Keratinocyte (primary cell): ENCODE data around the gene ERI3. TPM values are rescaled to one million over a fixed set of nuclear protein-coding genes. Genes with fewer than 3 reads are reported as not detected.

ENCODE experiments used
- DNase-seq: peaks from one replicate; pipeline ENCODE4 v3.0.0-alpha.2; 2011; ENCODE audit warnings: low read depth, missing footprints, low spot score
- FAIRE-seq: peaks from 2 replicates; lab custom pipeline; 2011; peaks lifted over from hg19 to GRCh38; lab: Jason Lieb, UNC
- H2AFZ ChIP-seq: 2 replicates; pipeline ENCODE4 v1.6.0; 2012; ENCODE audit warnings: low read length, control low read depth, inconsistent platforms; ENCODE audit not compliant: control insufficient read depth
- H3K27ac ChIP-seq: 2 replicates; pipeline ENCODE4 v1.5.1; 2011; ENCODE audit warnings: low read length; ENCODE audit not compliant: control insufficient read depth, insufficient read depth
- H3K27me3 ChIP-seq: 3 replicates; pipeline ENCODE4 v1.6.0; 2011; ENCODE audit warnings: low read length; ENCODE audit not compliant: control insufficient read depth, insufficient read depth; ENCODE audit errors: extremely low read depth
- H3K36me3 ChIP-seq, 2 experiments: 2 replicates in 1 of 2; 3 replicates in 1 of 2; pipeline ENCODE4 v1.5.1; 2011; ENCODE audit warnings: low read length in 2 of 2, mild to moderate bottlenecking in 1 of 2; ENCODE audit not compliant: control insufficient read depth in 2 of 2, insufficient read depth in 2 of 2; ENCODE audit errors: extremely low read depth in 1 of 2
- H3K4me1 ChIP-seq: 3 replicates; pipeline ENCODE4 v1.5.1; 2011; ENCODE audit warnings: low read length; ENCODE audit not compliant: control insufficient read depth, insufficient read depth; ENCODE audit errors: extremely low read depth
- H3K4me2 ChIP-seq: 3 replicates; pipeline ENCODE4 v1.6.0; 2011; ENCODE audit warnings: low read depth, low read length; ENCODE audit not compliant: control insufficient read depth, insufficient read depth; ENCODE audit errors: extremely low read depth
- H3K4me3 ChIP-seq, 3 experiments: fragments of 200-600 bp in 1 of 3; sonication (generic) in 1 of 3; 2 replicates in 2 of 3; 3 replicates in 1 of 3; pipeline ENCODE4 v1.5.1; 2011 to 2016; ENCODE audit warnings: low read length in 3 of 3, mild to moderate bottlenecking in 3 of 3, control low read depth in 2 of 3, inconsistent platforms in 1 of 3, low read depth in 1 of 3, mixed read lengths in 1 of 3, mixed run types in 1 of 3, moderate library complexity in 1 of 3; ENCODE audit not compliant: control insufficient read depth in 2 of 3, insufficient read depth in 2 of 3; ENCODE audit errors: extremely low read depth in 1 of 3
- H3K79me2 ChIP-seq: 2 replicates; pipeline ENCODE4 v1.6.0; 2012; ENCODE audit warnings: low read length; ENCODE audit not compliant: control insufficient read depth, insufficient read depth
- H3K9ac ChIP-seq: 3 replicates; pipeline ENCODE4 v1.6.0; 2011; ENCODE audit warnings: low read length; ENCODE audit not compliant: control insufficient read depth, insufficient read depth; ENCODE audit errors: extremely low read depth
- H3K9me1 ChIP-seq: 3 replicates; pipeline ENCODE4 v1.6.0; 2011; ENCODE audit warnings: low read length; ENCODE audit not compliant: control insufficient read depth, insufficient read depth; ENCODE audit errors: extremely low read depth
- H3K9me3 ChIP-seq: 2 replicates; pipeline ENCODE4 v1.5.1; 2012; ENCODE audit warnings: low read depth, low read length; ENCODE audit not compliant: control insufficient read depth
- H4K20me1 ChIP-seq: 3 replicates; pipeline ENCODE4 v1.6.0; 2011; ENCODE audit warnings: low read length; ENCODE audit not compliant: control insufficient read depth, insufficient read depth; ENCODE audit errors: extremely low read depth
- EZH2 ChIP-seq: IDR thresholded peaks from one replicate; pipeline ENCODE4 v1.6.1; 2012; ENCODE audit warnings: inconsistent platforms, mild to moderate bottlenecking, low read length, moderate library complexity
- dilution Hi-C: fragments of 300-500 bp; cut with MboI; formaldehyde crosslinking; loops from one replicate; pipeline ENCODE4 v1.7.0; 2020; ENCODE audit warnings: low sequenced_read_pairs; ENCODE audit not compliant: extremely low pct_ligation_motif_present
- polyA plus RNA-seq, 5 experiments: library from polyadenylated mRNA; depleted of rRNA in 3 of 5; stranded (reverse) in 3 of 5; stranded (forward) in 1 of 5; unstranded in 1 of 5; fragments of >200 nt; gene quantifications; 1 replicate in 1 of 5; 2 replicates in 3 of 5; 3 replicates in 1 of 5; pipeline versions ENCODE4 v1.2.1 to v1.2.3, GENCODE V29; 2011 to 2012; ENCODE audit warnings: missing spikeins in 2 of 5, low read depth in 1 of 5, low replicate concordance in 1 of 5
- TF ChIP-seq, protein P1 (sequence below), 3 experiments: IDR thresholded peaks in 1 of 3; conservative IDR thresholded peaks in 1 of 3; optimal IDR thresholded peaks in 1 of 3; 2 replicates in 2 of 3; 3 replicates in 1 of 3; pipeline versions ENCODE3 to v1.5.1; 2011; ENCODE audit warnings: low read length in 3 of 3, mild to moderate bottlenecking in 3 of 3, moderate library complexity in 2 of 3, control low read depth in 1 of 3, inconsistent platforms in 1 of 3; ENCODE audit not compliant: insufficient read depth in 2 of 3; ENCODE audit errors: extremely low read depth in 1 of 3

ERI3 gene
- polyA plus RNA-seq, 1 donor (not counting 4 experiments of a cell fraction or from before 2014, with no cell fraction given) = 43.7 TPM

DNA sequence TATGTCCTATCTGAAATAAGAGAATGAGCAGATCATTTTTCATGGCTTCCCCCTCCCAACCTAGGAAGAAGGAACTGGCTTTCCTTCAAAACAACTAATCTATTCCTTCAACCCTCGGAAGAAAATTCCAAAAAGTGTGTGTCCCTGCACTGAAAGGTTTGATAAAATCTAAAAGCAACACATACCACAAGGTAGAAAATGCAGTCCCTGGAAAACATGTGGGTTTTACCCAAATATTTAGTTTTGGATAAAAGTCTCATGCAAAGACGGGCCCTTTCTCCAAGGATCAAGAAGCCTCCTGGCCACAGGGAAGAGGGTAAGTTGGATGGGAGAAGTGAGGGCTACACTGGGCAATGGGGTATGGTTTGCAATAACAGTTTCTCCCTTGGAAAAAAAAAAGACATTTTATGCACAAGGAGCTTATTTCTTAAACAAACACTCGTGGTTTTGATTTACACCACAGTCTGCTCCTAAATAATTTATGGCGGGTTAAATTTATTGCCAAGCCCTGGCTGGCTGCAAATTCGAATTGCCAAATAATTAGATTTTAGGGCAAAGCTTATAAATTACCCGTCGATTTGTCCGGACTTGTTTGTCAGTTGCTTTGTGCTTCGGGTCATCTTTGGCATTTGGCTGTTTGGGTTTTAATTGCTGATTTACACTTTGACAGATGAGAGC is 28.9 kb downstream of the ERI3 start:
- DNase-seq (no peak), FAIRE-seq (no peak)
- Histone ChIP-seq H4K20me1 (no peaks in the 10 kb centered on the region), H3K36me3 (peaks cover 3% of the 10 kb centered on the region in 2 experiments), H3K9me3 (no peaks in the 10 kb centered on the region), H3K27me3 (no peaks in the 10 kb centered on the region), H3K4me3 (peak overlapping the region in 1 of 3 experiments; percentile 27), H3K79me2 (no peaks in the 10 kb centered on the region), H3K9ac (peak overlapping the region; percentile 28), H2AFZ (no peak overlapping the region), H3K27ac (peak overlapping the region; percentile 93), H3K4me2 (peak overlapping the region; percentile 73), H3K4me1 (peaks cover 42% of the 10 kb centered on the region), H3K9me1 (no peaks in the 10 kb centered on the region)
- dilution Hi-C loops = no loop called here
- TF ChIP-seq, protein P1, sequence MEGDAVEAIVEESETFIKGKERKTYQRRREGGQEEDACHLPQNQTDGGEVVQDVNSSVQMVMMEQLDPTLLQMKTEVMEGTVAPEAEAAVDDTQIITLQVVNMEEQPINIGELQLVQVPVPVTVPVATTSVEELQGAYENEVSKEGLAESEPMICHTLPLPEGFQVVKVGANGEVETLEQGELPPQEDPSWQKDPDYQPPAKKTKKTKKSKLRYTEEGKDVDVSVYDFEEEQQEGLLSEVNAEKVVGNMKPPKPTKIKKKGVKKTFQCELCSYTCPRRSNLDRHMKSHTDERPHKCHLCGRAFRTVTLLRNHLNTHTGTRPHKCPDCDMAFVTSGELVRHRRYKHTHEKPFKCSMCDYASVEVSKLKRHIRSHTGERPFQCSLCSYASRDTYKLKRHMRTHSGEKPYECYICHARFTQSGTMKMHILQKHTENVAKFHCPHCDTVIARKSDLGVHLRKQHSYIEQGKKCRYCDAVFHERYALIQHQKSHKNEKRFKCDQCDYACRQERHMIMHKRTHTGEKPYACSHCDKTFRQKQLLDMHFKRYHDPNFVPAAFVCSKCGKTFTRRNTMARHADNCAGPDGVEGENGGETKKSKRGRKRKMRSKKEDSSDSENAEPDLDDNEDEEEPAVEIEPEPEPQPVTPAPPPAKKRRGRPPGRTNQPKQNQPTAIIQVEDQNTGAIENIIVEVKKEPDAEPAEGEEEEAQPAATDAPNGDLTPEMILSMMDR (optimal IDR thresholded peaks at IDR 0.05 in 1 of 3, IDR thresholded peaks at IDR 0.05 in 1 of 3, conservative IDR thresholded peaks at IDR 0.05 in 1 of 3; ENCODE audit: extremely low read depth in 1 of 3, insufficient read depth in 2 of 3, low read length in 3 of 3) = no peak
- TF ChIP-seq EZH2 = no peak

DNA sequence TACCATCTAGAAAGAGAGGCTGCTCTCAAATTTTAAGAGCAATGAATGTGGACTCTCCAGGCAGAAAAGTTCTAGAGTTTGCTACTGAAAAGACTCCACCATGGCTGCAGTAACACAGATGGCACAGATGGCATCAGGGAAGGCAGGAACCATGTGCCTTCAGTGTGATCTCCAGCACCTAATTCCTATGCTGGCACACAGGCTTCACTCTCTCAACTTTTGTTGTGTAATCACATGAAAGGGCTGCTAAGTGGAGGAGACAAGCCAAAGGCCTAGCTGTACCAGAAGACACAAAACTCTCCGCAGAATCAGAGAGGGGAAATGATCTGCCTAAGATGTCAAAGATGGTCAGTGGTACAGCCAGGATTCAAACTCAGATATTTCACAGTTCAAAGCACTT is 31.1 kb downstream of the ERI3 start:
- H3K27me3 ChIP-seq = no peaks in the 10 kb centered on the region
- FAIRE-seq = no peak

More for the DNA sequence above, 31.1 kb downstream of the ERI3 start:
- no peak overlapping the region for H3K27ac ChIP-seq
- no peak for DNase-seq
- H3K4me1 ChIP-seq = peaks cover 29% of the 10 kb centered on the region
- dilution Hi-C loops = no loop called here
- no peak overlapping the region for H2AFZ ChIP-seq
- no peak for TF ChIP-seq EZH2
- TF ChIP-seq, protein P1 (optimal IDR thresholded peaks at IDR 0.05 in 1 of 3, IDR thresholded peaks at IDR 0.05 in 1 of 3, conservative IDR thresholded peaks at IDR 0.05 in 1 of 3; ENCODE audit: extremely low read depth in 1 of 3, insufficient read depth in 2 of 3, low read length in 3 of 3) = no peak
- H3K79me2 ChIP-seq = no peaks in the 10 kb centered on the region
- no peaks in the 10 kb centered on the region for H4K20me1 ChIP-seq
- no peaks in the 10 kb centered on the region for H3K9me1 ChIP-seq
- no peak overlapping the region for H3K4me2 ChIP-seq
- H3K36me3 ChIP-seq = peaks cover 7 to 14% of the 10 kb centered on the region in 2 experiments
- no peak overlapping the region for H3K9ac ChIP-seq
- H3K9me3 ChIP-seq = no peaks in the 10 kb centered on the region
- no peak overlapping the region for H3K4me3 ChIP-seq
